Endodermal cell (in vitro differentiated cells): ENCODE measurements around the gene GPC4. TPM values are rescaled to one million over a fixed set of nuclear protein-coding genes. Genes with fewer than 3 reads are reported as not detected.

Experiments
- DNase-seq: peaks from one replicate; pipeline ENCODE4 v3.0.0-alpha.2; 2017
- H3K27ac ChIP-seq: 2 replicates; pipeline ENCODE4 v1.5.1; 2013; ENCODE audit warnings: mild to moderate bottlenecking, low read depth, low read length, moderate library complexity
- H3K27me3 ChIP-seq: 2 replicates; pipeline ENCODE4 v1.6.1; 2013; ENCODE audit warnings: mild to moderate bottlenecking, low read length, moderate library complexity; ENCODE audit not compliant: insufficient read depth, control insufficient read depth, poor library complexity, severe bottlenecking
- H3K36me3 ChIP-seq: 2 replicates; pipeline ENCODE4 v1.7.0; 2013; ENCODE audit warnings: mild to moderate bottlenecking, low read length, moderate library complexity; ENCODE audit not compliant: control insufficient read depth, insufficient read depth
- H3K4me1 ChIP-seq: one replicate; pipeline ENCODE4 v1.7.0; 2013; ENCODE audit warnings: low read length; ENCODE audit not compliant: control insufficient read depth, insufficient read depth
- H3K4me3 ChIP-seq: 2 replicates; pipeline ENCODE4 v1.5.1; 2013; ENCODE audit warnings: mild to moderate bottlenecking, low read length, moderate library complexity
- H3K9ac ChIP-seq: 2 replicates; pipeline ENCODE4 v1.6.1; 2013; ENCODE audit warnings: mild to moderate bottlenecking, low read length, moderate library complexity; ENCODE audit not compliant: poor library complexity, severe bottlenecking; ENCODE audit errors: extremely low read depth
- H3K9me3 ChIP-seq: 2 replicates; pipeline ENCODE4 v1.6.1; 2013; ENCODE audit warnings: mild to moderate bottlenecking, low read length, moderate library complexity; ENCODE audit not compliant: control insufficient read depth
- H3K27ac Mint-ChIP-seq: 2 replicates; pipeline ENCODE4 v1.8.0; 2020; ENCODE audit warnings: mixed read lengths
- H3K27me3 Mint-ChIP-seq: 2 replicates; pipeline ENCODE4 v1.8.0; 2021; ENCODE audit warnings: mild to moderate bottlenecking, mixed read lengths; ENCODE audit not compliant: insufficient read depth
- H3K36me3 Mint-ChIP-seq: 2 replicates; pipeline ENCODE4 v1.8.0; 2020; ENCODE audit warnings: low read depth, mixed read lengths
- H3K4me1 Mint-ChIP-seq: 2 replicates; pipeline ENCODE4 v1.8.0; 2020; ENCODE audit warnings: mixed read lengths
- H3K4me3 Mint-ChIP-seq: 2 replicates; pipeline ENCODE4 v1.8.0; 2020; ENCODE audit warnings: mild to moderate bottlenecking, moderate library complexity, mixed read lengths
- H3K9me3 Mint-ChIP-seq: 2 replicates; pipeline ENCODE4 v1.8.0; 2020; ENCODE audit warnings: mild to moderate bottlenecking, mixed read lengths
- CTCF ChIP-seq: fragments of 200-600 bp; sonication (generic); conservative IDR thresholded peaks from 2 replicates; pipeline ENCODE4 v1.5.0; 2021; ENCODE audit warnings: antibody characterized with exemption, mild to moderate bottlenecking
- WGBS, 2 experiments: methylation state at CpG; one replicate each; pipeline versions ENCODE4 v1.1.5 to v1.1.7; 2013; ENCODE audit warnings: missing lambda C conversion rate in 2 of 2, mixed read lengths in 1 of 2; ENCODE audit not compliant: insufficient coverage in 1 of 2, insufficient read length in 1 of 2; 5-methylcytosine and 5-hydroxymethylcytosine counted together
- total RNA-seq, 2 donors: library from RNA; stranded (reverse); fragmentation: NEBNext Ultra II Directional in 1 of 2; extraction: Animal tissue kit (Norgen Biotek cat#: 25700) in 1 of 2; gene quantifications; 2 replicates in 1 of 2; 3 replicates in 1 of 2; pipeline ENCODE4 v1.2.1, GENCODE V29; 2021

GPC4 gene
- total RNA-seq, 2 donors from 2014 or later = 281 to 829 TPM

GRCh38 chrX:133390676-133391075 lies 24.6 kb downstream of the GPC4 start:
- peaks cover 61% of the 10 kb centered on the region for H3K36me3 Mint-ChIP-seq

GRCh38 chrX:133389975-133390374 lies 25.3 kb downstream of the GPC4 start:
- 80 to 87% methylated on average over 1 to 6 of the region's 6 CpGs for WGBS, 2 experiments
- Histone ChIP-seq H3K36me3 (peaks cover 44% of the 10 kb centered on the region), H3K27ac (no peak overlapping the region), H3K9ac (no peak overlapping the region), H3K4me1 (no peaks in the 10 kb centered on the region), H3K4me3 (no peak overlapping the region), H3K9me3 (no peaks in the 10 kb centered on the region), H3K27me3 (no peaks in the 10 kb centered on the region)
- Mint-ChIP-seq H3K27me3 (no peaks in the 10 kb centered on the region), H3K4me1 (peaks cover 77% of the 10 kb centered on the region), H3K27ac (peak overlapping the region; percentile 67), H3K9me3 (no peaks in the 10 kb centered on the region), H3K36me3 (peaks cover 66% of the 10 kb centered on the region), H3K4me3 (no peak overlapping the region)
- no peak for DNase-seq
- TF ChIP-seq CTCF = no peak

More at GRCh38 chrX:133390676-133391075, 24.6 kb downstream of the GPC4 start:
- Mint-ChIP-seq H3K27ac (peak overlapping the region; percentile 12), H3K4me1 (peaks cover 74% of the 10 kb centered on the region), H3K9me3 (no peaks in the 10 kb centered on the region), H3K4me3 (peak overlapping the region; percentile 7), H3K27me3 (no peaks in the 10 kb centered on the region)
- TF ChIP-seq CTCF = no peak
- H3K4me3 ChIP-seq = no peak overlapping the region
- H3K27ac ChIP-seq = peak overlapping the region; percentile 18
- no peak for DNase-seq
- WGBS, 2 experiments = 84% methylated on average over 5 of the region's 5 CpGs; no CpG with 5 or more reads in 1 of the 2 experiments
- H3K27me3 ChIP-seq = no peaks in the 10 kb centered on the region
- H3K9me3 ChIP-seq = no peaks in the 10 kb centered on the region
- H3K4me1 ChIP-seq = no peaks in the 10 kb centered on the region
- peaks cover 44% of the 10 kb centered on the region for H3K36me3 ChIP-seq
- no peak overlapping the region for H3K9ac ChIP-seq

- H3K27ac Mint-ChIP-seq = peak overlapping the region; percentile 33
- peaks cover 68% of the 10 kb centered on the region for H3K36me3 Mint-ChIP-seq
- no peaks in the 10 kb centered on the region for H3K27me3 Mint-ChIP-seq
- no peak for TF ChIP-seq CTCF
- no peaks in the 10 kb centered on the region for H3K4me1 ChIP-seq
- peaks cover 51% of the 10 kb centered on the region for H3K36me3 ChIP-seq
- no peaks in the 10 kb centered on the region for H3K9me3 ChIP-seq
- H3K4me1 Mint-ChIP-seq = peaks cover 74% of the 10 kb centered on the region
- H3K27ac ChIP-seq = no peak overlapping the region
- no peak overlapping the region for H3K4me3 ChIP-seq
- H3K4me3 Mint-ChIP-seq = no peak overlapping the region
- 93 to 96% methylated on average over 5 to 6 of the region's 6 CpGs for WGBS, 2 experiments
- H3K9me3 Mint-ChIP-seq = no peaks in the 10 kb centered on the region
- no peak for DNase-seq
- H3K9ac ChIP-seq = no peak overlapping the region
- no peaks in the 10 kb centered on the region for H3K27me3 ChIP-seq
Observed at GRCh38 chrX:133384454-133384853, 30.8 kb downstream of the GPC4 start.
